ENCODE data around the gene TRIM9.
"Not testable (repeated sequence)": the region's sequence is repeated elsewhere in the genome, so short reads cannot be mapped to it uniquely, and the experiment has no call there.

TRIM9 gene

GRCh38 chr14:51004352-51004800 is 90.5 kb downstream of the TRIM9 start:
- DNase-seq (ENCODE audit: low spot score) = no peak

GRCh38 chr14:51002406-51002999 is 92.4 kb downstream of the TRIM9 start:
- no peak for DNase-seq (ENCODE audit: low spot score)

GRCh38 chr14:51000566-51000965 is 94.3 kb downstream of the TRIM9 start:
- no peak for DNase-seq (ENCODE audit: low spot score)

GRCh38 chr14:50999726-51000125 is 95.2 kb downstream of the TRIM9 start:
- no peak for DNase-seq (ENCODE audit: low spot score)

- no peak for DNase-seq (ENCODE audit: low spot score)
Observed at GRCh38 chr14:50998612-50999011, 96.3 kb downstream of the TRIM9 start.

- no peak for DNase-seq (ENCODE audit: low spot score)
Observed at GRCh38 chr14:50997712-50998111, 97.2 kb downstream of the TRIM9 start.

- DNase-seq (ENCODE audit: low spot score) = not testable (repeated sequence)
Observed at GRCh38 chr14:50994158-50994557, 100.7 kb downstream of the TRIM9 start.

- peak; percentile 68 for DNase-seq (ENCODE audit: low spot score)
Observed at GRCh38 chr14:50985859-50986331, 109.0 kb downstream of the TRIM9 start.

- peak; percentile 79 for DNase-seq (ENCODE audit: low spot score)
Observed at GRCh38 chr14:50985124-50985858, 109.6 kb downstream of the TRIM9 start.

GRCh38 chr14:50984036-50984710 is 110.7 kb downstream of the TRIM9 start:
- DNase-seq (ENCODE audit: low spot score) = no peak

GRCh38 chr14:50979941-50980850 is 114.7 kb downstream of the TRIM9 start:
- DNase-seq (ENCODE audit: low spot score) = no peak

GRCh38 chr14:50978888-50979287 is 116.0 kb downstream of the TRIM9 start:
- no peak for DNase-seq (ENCODE audit: low spot score)

- no peak for DNase-seq (ENCODE audit: low spot score)
Observed at GRCh38 chr14:50978529-50978871, 116.4 kb downstream of the TRIM9 start.

GRCh38 chr14:50977863-50978528 is 116.9 kb downstream of the TRIM9 start:
- no peak for DNase-seq (ENCODE audit: low spot score)

GRCh38 chr14:50974118-50974517 is 120.8 kb downstream of the TRIM9 start:
- DNase-seq (ENCODE audit: low spot score) = peak; percentile 31

GRCh38 chr14:50972734-50973133 is 122.2 kb downstream of the TRIM9 start:
- no peak for DNase-seq (ENCODE audit: low spot score)

GRCh38 chr14:50970886-50971781 is 123.8 kb downstream of the TRIM9 start:
- DNase-seq (ENCODE audit: low spot score) = no peak

GRCh38 chr14:50967790-50968189 is 127.1 kb downstream of the TRIM9 start:
- peak; percentile 36 for DNase-seq (ENCODE audit: low spot score)

GRCh38 chr14:50967103-50967502 is 127.8 kb downstream of the TRIM9 start:
- DNase-seq (ENCODE audit: low spot score) = no peak

- peak; percentile 47 for DNase-seq (ENCODE audit: low spot score)
Observed at GRCh38 chr14:50964683-50965390, 130.1 kb downstream of the TRIM9 start.

Measured in pons (tissue), 1 donor.